GM12878 (cell line): ENCODE data around the gene CYB5D1. TPM values are rescaled to one million over a fixed set of nuclear protein-coding genes. Genes with fewer than 3 reads are reported as not detected.

Experiments used
- ATAC-seq: fragments of 200-7000 bp; cut with Tn5 transposase; 3 replicates; pipeline ENCODE4 v1.9.1; 2020; ENCODE audit warnings: mild to moderate bottlenecking, moderate library complexity
- BruUV-seq: library from RNA; stranded (reverse); fragments of 400-500 nt; replicated peaks from 2 replicates; lab custom pipeline; 2021; lab: Mats Ljungman, UMichigan
- CTCF ChIA-PET: fragments of 300-600 bp; sonication (Branson Sonifier 250); formaldehyde crosslinking; extraction: SDS; loops from one replicate; lab custom pipeline; 2021; ENCODE audit warnings: inconsistent platforms; lab: Yijun Ruan, JAX
- POLR2A ChIA-PET: fragments of 350-600 bp; formaldehyde crosslinking; extraction: SDS; loops from one replicate; lab custom pipeline; 2021; ENCODE audit warnings: inconsistent platforms; lab: Charles Lee
- RAD21 ChIA-PET: fragments of 300-600 bp; sonication (Branson Sonifier 250); formaldehyde crosslinking; loops from one replicate; lab custom pipeline; 2023; ENCODE audit warnings: antibody characterized with exemption; ENCODE audit not compliant: unreplicated experiment; lab: Charles Lee
- SMC1A ChIA-PET: fragments of 300-600 bp; sonication (Branson Sonifier 250); formaldehyde crosslinking; loops from one replicate; lab custom pipeline; 2023; ENCODE audit not compliant: unreplicated experiment, uncharacterized antibody; lab: Charles Lee
- DNase-seq: peaks from one replicate; pipeline ENCODE4 v3.0.0-alpha.2; 2011; ENCODE audit warnings: low read depth, low spot score
- FAIRE-seq: peaks from 3 replicates; lab custom pipeline; 2011; peaks lifted over from hg19 to GRCh38; lab: Jason Lieb, UNC
- H2AFZ ChIP-seq: 2 replicates; pipeline ENCODE4 v1.6.0; 2011; ENCODE audit warnings: low read depth, low read length, control low read depth; ENCODE audit not compliant: control insufficient read depth
- H3K27ac ChIP-seq: 2 replicates; pipeline ENCODE4 v1.5.1; 2011; ENCODE audit warnings: control low read depth; ENCODE audit not compliant: control insufficient read depth, insufficient read depth
- H3K27me3 ChIP-seq, 2 experiments: replicated peaks in 1 of 2; 2 replicates each; pipeline versions ENCODE4 v1.6.0 to v1.6.1; 2011; ENCODE audit warnings: low read length in 1 of 2; ENCODE audit not compliant: control insufficient read depth in 2 of 2, insufficient read depth in 2 of 2
- H3K36me3 ChIP-seq, 2 experiments: 2 replicates each; pipeline ENCODE4 v1.5.1; 2011; ENCODE audit warnings: low read length in 1 of 2; ENCODE audit not compliant: control insufficient read depth in 2 of 2, insufficient read depth in 2 of 2
- H3K4me1 ChIP-seq: 2 replicates; pipeline ENCODE4 v1.6.1; 2011; ENCODE audit warnings: mild to moderate bottlenecking, low read length, moderate library complexity, mixed read lengths; ENCODE audit not compliant: control insufficient read depth, insufficient read depth
- H3K4me2 ChIP-seq: 2 replicates; pipeline ENCODE4 v1.6.0; 2011; ENCODE audit warnings: control low read depth; ENCODE audit not compliant: control insufficient read depth, insufficient read depth
- H3K4me3 ChIP-seq: fragments of 200-600 bp; sonication (generic); 2 replicates; pipeline ENCODE4 v1.5.1; 2016
- H3K79me2 ChIP-seq: 2 replicates; pipeline ENCODE4 v1.6.0; 2011; ENCODE audit warnings: low read length; ENCODE audit not compliant: control insufficient read depth, insufficient read depth
- H3K9ac ChIP-seq: 2 replicates; pipeline ENCODE4 v1.8.0; 2011; ENCODE audit warnings: low read length, control low read depth, mixed read lengths; ENCODE audit not compliant: control insufficient read depth, insufficient read depth
- H3K9me3 ChIP-seq: replicated peaks from 3 replicates; pipeline ENCODE4 v1.5.1; 2011; ENCODE audit warnings: mild to moderate bottlenecking, low read length; ENCODE audit not compliant: control insufficient read depth, insufficient read depth
- H4K20me1 ChIP-seq: 2 replicates; pipeline ENCODE4 v1.6.0; 2011; ENCODE audit not compliant: control insufficient read depth, insufficient read depth
- CHD2 ChIP-seq: IDR thresholded peaks from 2 replicates; pipeline ENCODE4 v1.6.1; 2011; ENCODE audit warnings: low read depth, low read length, improper control_type of control experiment, borderline replicate concordance
- IKZF1 ChIP-seq: fragments of 450-650 bp; conservative IDR thresholded peaks from 2 replicates; pipeline ENCODE4 v1.6.1; 2017; ENCODE audit warnings: antibody characterized with exemption, mild to moderate bottlenecking
- MTA2 ChIP-seq: fragments of 450-650 bp; IDR thresholded peaks from 2 replicates; pipeline ENCODE4 v1.6.1; 2016; ENCODE audit warnings: low read depth, mild to moderate bottlenecking, moderate library complexity
- MTA3 ChIP-seq: IDR thresholded peaks from 2 replicates; pipeline ENCODE4 v1.6.1; 2012; ENCODE audit warnings: low read length, inconsistent platforms, borderline replicate concordance
- RELA ChIP-seq: fragments of 450-650 bp; IDR thresholded peaks from 2 replicates; pipeline ENCODE4 v1.8.0; 2014; ENCODE audit warnings: borderline replicate concordance; ENCODE audit not compliant: partially characterized antibody
- REST ChIP-seq: IDR thresholded peaks from 2 replicates; pipeline ENCODE4 v1.6.1; 2012; ENCODE audit warnings: mild to moderate bottlenecking, low read depth, low read length
- SIN3A ChIP-seq: IDR thresholded peaks from 2 replicates; pipeline ENCODE4 v1.6.1; 2012; ENCODE audit warnings: low read depth, low read length, improper control_type of control experiment
- SUPT20H ChIP-seq: IDR thresholded peaks from 2 replicates; pipeline ENCODE4 v1.6.1; 2011; ENCODE audit warnings: low read depth, mild to moderate bottlenecking, low read length, moderate library complexity, borderline replicate concordance; ENCODE audit not compliant: control insufficient read depth
- ZSCAN29 ChIP-seq: fragments of 450-650 bp; IDR thresholded peaks from 2 replicates; pipeline ENCODE4 v1.6.1; 2017; ENCODE audit warnings: mild to moderate bottlenecking, moderate library complexity
- WGBS: methylation state at CpG from one replicate; pipeline ENCODE4 v1.1.6; 2016; ENCODE audit warnings: low lambda C conversion rate; ENCODE audit not compliant: insufficient replicate concordance, insufficient coverage; ENCODE audit errors: missing lambda C conversion rate; 5-methylcytosine and 5-hydroxymethylcytosine counted together
- in situ Hi-C: fragments of 300-500 bp; cut with MboI; formaldehyde crosslinking; loops from 9 replicates; pipeline ENCODE4 v1.14.3; 2018; ENCODE audit warnings: mixed read lengths
- intact Hi-C: fragments of 100-400 bp; cut with micrococcal nuclease; formaldehyde crosslinking; loops from one replicate; pipeline ENCODE4 v1.14.2; 2022; ENCODE audit not compliant: unreplicated experiment
- polyA plus RNA-seq, 11 experiments: library from polyadenylated mRNA; depleted of rRNA in 4 of 11; unstranded in 6 of 11; stranded (reverse) in 5 of 11; fragments of >200 nt; fragmentation: Nextera tagmentation in 4 of 11; fragmentation: Illumina TruSeq in 1 of 11; extraction: Ambion mirVana in 4 of 11; extraction: Trizol in 1 of 11; gene quantifications; 1 replicate in 1 of 11; 2 replicates in 10 of 11; pipeline versions ENCODE4 v1.2.1 to v1.2.3, GENCODE V29; 2011 to 2016; ENCODE audit warnings: inconsistent platforms in 2 of 11, missing spikeins in 2 of 11, low read depth in 1 of 11
- total RNA-seq, 4 experiments: library from RNA; depleted of rRNA in 3 of 4; stranded (reverse); fragments of >200 nt in 3 of 4; fragmentation: Illumina TruSeq in 1 of 4; extraction: Trizol in 1 of 4; gene quantifications; 2 replicates each; pipeline versions ENCODE4 v1.2.1 to v1.2.3, GENCODE V29; 2013 to 2021

Gene CYB5D1
- total and polyA plus RNA-seq, 10 of the 15 experiments (the other 5 are each of a cell fraction or from before 2014, with no cell fraction given), result 1.6 to 8.7 (median 6.4) TPM

GRCh38 chr17:7873051-7873450 is 15.2 kb downstream of the CYB5D1 start:
- no peaks in the 10 kb centered on the region; the same call in 1 of the 2 replicates for H3K79me2 ChIP-seq
- no peaks in the 10 kb centered on the region; a peak in 2 of 4 replicates for H3K36me3 ChIP-seq
- no peaks in the 10 kb centered on the region for H3K27me3 ChIP-seq
- in situ Hi-C loops, result no loop called here
- H3K4me3 ChIP-seq, result no peak overlapping the region
- H3K4me2 ChIP-seq, result no peak overlapping the region
- CTCF ChIA-PET, result interaction anchor here (1.1 to 15.5 kb wide), 5 partner anchors 10 to 112 kb away, joined by 3 to 308 read pairs (median 19); no protein-coding TSS in a partner anchor
- no peaks in the 10 kb centered on the region for H4K20me1 ChIP-seq
- H3K4me1 ChIP-seq, result 0 out of 2 replicates have a peak, but pooled peaks cover 8% of the 10 kb centered on the region
- no peak for FAIRE-seq
- no peak overlapping the region for H2AFZ ChIP-seq
- no TSS peak for BruUV-seq
- TF ChIP-seq IKZF1, result 0 out of 2 replicates have a peak, but pooled peaks have one; percentile 30
- no peak for TF ChIP-seq MTA3
- TF ChIP-seq, all 136 proteins: peak for 1
- SMC1A ChIA-PET, result interaction anchor here (1.3 to 1.8 kb wide), 2 partner anchors 11 to 129 kb away, joined by 5 to 6 read pairs; no protein-coding TSS in a partner anchor
- POLR2A ChIA-PET, result interaction anchor here (1.2 kb wide), 1 partner anchor 186 kb away, joined by 3 read pairs; the partner anchor contains the start of gene TP53
- no peak for DNase-seq
- H3K9ac ChIP-seq, result no peak overlapping the region
- H3K9me3 ChIP-seq, result no peaks in the 10 kb centered on the region
- RAD21 ChIA-PET, result interaction anchor here (0.8 to 1.5 kb wide), 2 partner anchors 14 to 59 kb away, joined by 3 read pairs; partner anchors contain the start of genes CNTROB and TRAPPC1
- WGBS, result 54% methylated on average over 4 of the region's 4 CpGs
- H3K27ac ChIP-seq, result no peak overlapping the region; the same call in 1 of the 2 replicates
- ATAC-seq, result peak; percentile 58; the same call in 2 of the 3 replicates
- intact Hi-C loops, result no loop called here

- ChIA-PET POLR2A (interaction anchor here (1.1 to 2.0 kb wide), 3 partner anchors 19 to 56 kb away, joined by 3 to 7 read pairs (median 5); partner anchors contain the start of genes CNTROB, NAA38 and TRAPPC1), CTCF (interaction anchor here (1.2 to 8.9 kb wide), 2 partner anchors 13 to 113 kb away, joined by 3 to 75 read pairs; no protein-coding TSS in a partner anchor), RAD21 (interaction anchor here (0.9 kb wide), 1 partner anchor 57 kb away, joined by 3 read pairs; no protein-coding TSS in a partner anchor), SMC1A (interaction anchor here (1.1 to 1.5 kb wide), 3 partner anchors 12 to 15 kb away, joined by 3 to 13 read pairs (median 4); no protein-coding TSS in a partner anchor)
- H3K27ac ChIP-seq, result no peak overlapping the region
- in situ Hi-C loops, result no loop called here
- H3K4me3 ChIP-seq, result no peak overlapping the region
- TSS peak; percentile 51 for BruUV-seq
- no peak for DNase-seq
- no peak overlapping the region for H2AFZ ChIP-seq
- no peak for ATAC-seq
- H3K4me2 ChIP-seq, result no peak overlapping the region
- H3K79me2 ChIP-seq, result no peaks in the 10 kb centered on the region; the same call in 1 of the 2 replicates
- peaks cover 0 to 2% of the 10 kb centered on the region in 2 experiments; a peak in 2 of 4 replicates for H3K36me3 ChIP-seq
- no peaks in the 10 kb centered on the region for H4K20me1 ChIP-seq
- intact Hi-C loops, result no loop called here
- WGBS, result 50% methylated on average over 2 of the region's 2 CpGs
- no peak overlapping the region for H3K9ac ChIP-seq
- FAIRE-seq, result no peak
- no peaks in the 10 kb centered on the region for H3K27me3 ChIP-seq
- H3K4me1 ChIP-seq, result peaks cover 13% of the 10 kb centered on the region
- no peaks in the 10 kb centered on the region for H3K9me3 ChIP-seq
- no peak for TF ChIP-seq CHD2
- no peak for TF ChIP-seq ZSCAN29
- no peak for TF ChIP-seq RELA
- no peak for TF ChIP-seq MTA2
- TF ChIP-seq SUPT20H, result no peak
- no peak for TF ChIP-seq REST
- TF ChIP-seq SIN3A, result no peak
Observed at GRCh38 chr17:7875804-7876370, 18.1 kb downstream of the CYB5D1 start.
